NCI-H524 treated with DMSO at 0.1 percent for 48 hours (cell line): ENCODE measurements around the gene TCL1A.

Experiments
- DNase-seq: peaks from one replicate; lab custom pipeline; 2025; lab: John Stamatoyannopoulos, UW

Gene TCL1A

DNA sequence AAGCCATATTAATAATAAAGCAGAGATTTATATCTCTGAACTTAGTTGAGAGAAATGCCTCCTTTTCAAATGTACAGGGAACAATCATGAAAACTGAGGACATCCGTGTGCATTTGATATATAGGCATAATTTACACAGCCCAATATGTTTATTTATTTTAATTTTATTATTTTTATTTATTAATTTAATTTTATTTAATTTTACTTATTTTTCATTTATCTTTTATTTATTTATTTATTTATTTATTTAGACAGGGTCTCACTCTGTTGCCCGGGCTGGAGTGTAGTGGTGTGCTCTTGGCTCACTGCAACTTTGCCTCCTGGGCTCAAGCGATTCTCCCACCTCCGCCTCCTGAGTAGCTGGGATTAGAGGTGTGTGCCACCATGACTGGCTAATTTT lies 8.4 kb downstream of the TCL1A start:
- DNase-seq = no peak

DNA sequence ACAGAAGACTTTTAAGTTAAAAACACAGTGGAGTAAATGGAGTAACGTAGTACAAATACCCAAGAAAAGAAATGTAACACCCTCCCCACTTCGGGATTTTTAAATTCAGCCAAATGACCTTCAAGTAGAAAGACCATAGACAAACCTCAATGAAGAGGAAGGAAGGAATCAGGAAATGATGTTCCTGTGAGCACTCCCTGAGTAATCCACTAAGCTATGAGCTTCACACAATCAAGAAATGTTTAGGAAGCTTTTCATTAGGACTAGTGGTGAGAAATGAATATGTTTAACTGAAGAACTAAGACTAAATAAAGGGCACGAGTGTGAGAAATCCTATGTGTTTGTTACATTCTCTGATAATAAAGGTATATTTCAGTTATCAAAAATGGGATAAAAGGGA lies 10.1 kb downstream of the TCL1A start:
- DNase-seq = no peak

- DNase-seq = no peak
These were observed 10.6 kb downstream of the TCL1A start for GRCh38 chr14:95703341-95703740.

GRCh38 chr14:95701846-95702221 lies 12.1 kb downstream of the TCL1A start:
- DNase-seq = no peak

DNA sequence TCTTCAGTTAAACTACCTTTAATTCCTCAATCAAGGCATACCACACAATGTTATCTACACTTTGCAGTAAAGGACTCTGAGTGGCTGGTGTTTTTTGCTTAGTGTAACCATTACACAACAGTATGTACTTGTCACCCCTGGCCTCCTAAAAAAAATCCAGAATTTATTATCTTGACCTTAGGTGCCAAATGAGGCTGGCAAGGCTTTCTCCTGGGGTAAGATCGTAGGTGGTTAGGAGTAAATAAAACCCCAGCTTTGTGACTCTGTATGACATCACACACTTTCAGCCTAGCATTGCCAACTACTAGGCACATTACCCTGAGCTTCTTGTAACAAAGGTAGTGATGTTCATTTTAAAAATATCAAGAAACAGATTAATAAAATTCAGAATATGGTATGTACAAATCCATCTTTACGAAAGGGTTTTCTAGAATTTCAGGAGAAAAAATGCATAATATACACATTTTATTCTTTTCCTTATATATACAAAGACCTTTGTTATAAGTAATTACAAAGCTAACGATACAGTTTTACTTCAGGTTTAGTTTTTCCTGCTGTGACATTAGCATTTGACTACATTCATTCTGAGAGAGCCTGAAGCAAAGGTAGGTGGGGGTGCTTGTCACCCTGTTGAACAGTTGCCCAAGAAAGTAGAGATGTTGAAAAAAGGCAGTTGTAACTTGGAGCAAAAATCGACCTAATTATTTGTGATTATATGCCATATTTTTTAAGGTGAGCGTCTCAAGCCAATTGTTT lies 13.5 kb downstream of the TCL1A start:
- no peak for DNase-seq

GRCh38 chr14:95699412-95699811 lies 14.5 kb downstream of the TCL1A start:
- DNase-seq = no peak

DNA sequence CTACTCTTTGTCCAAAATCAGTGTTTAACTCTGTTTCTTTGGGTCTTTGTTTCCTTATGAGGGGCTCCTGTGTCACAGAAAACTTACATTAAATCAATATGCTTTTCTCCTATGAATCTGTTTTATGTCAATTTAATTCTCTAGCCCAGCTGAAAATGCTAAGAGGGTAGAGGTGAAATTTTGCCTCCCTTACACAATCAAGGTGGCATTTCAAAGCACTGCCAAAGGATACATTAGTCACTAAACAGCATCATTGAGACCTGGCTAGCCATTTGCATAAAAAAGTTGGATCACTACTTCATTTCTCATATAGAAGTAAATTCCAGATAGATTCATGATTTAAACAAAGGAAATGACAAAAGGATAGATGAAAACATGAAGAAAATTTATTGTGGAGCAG lies 15.6 kb downstream of the TCL1A start:
- no peak for DNase-seq

- DNase-seq = no peak
These were observed 16.2 kb downstream of the TCL1A start for GRCh38 chr14:95697764-95698163.

DNA sequence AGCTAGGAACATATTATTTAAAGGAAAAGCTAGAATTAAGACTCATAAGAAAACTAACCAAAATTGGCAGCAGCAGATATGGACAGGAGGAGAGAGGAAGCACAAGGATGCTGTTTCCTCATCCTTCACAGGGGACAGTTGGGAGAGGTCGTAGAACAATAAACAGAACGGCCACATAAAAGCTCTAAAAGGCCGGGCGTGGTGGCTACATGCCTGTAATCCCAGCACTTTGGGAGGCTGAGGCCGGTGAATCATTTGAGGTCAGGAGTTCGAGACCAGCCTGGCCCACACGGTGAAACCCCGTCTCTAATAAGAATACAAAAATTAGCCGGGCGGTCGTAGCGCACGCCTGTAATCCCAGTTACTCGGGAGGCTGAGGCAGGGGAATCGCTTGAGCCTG lies 17.2 kb downstream of the TCL1A start:
- DNase-seq = no peak

DNA sequence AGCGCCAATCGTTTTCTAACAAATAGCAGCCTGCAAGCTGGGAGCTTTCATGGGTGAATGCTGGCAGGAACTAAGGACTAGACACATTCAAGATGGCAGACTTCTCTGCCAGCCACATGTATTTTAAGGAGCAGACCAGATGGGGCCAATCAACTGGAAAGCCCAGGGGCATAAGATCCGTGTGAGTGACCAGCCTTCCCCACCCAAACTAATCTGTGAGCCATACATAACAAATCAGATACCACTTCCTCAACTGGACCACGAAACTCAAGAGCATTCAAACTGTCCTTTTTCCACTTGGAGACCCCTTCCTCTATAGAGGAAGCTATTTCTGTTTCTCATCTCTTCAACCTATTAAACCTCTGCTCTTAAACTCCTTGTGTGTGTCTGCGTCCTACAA lies 18.0 kb downstream of the TCL1A start:
- DNase-seq = no peak

GRCh38 chr14:95695051-95695450 lies 18.9 kb downstream of the TCL1A start:
- DNase-seq = no peak

GRCh38 chr14:95692109-95692508 lies 21.8 kb downstream of the TCL1A start:
- DNase-seq = no peak

DNA sequence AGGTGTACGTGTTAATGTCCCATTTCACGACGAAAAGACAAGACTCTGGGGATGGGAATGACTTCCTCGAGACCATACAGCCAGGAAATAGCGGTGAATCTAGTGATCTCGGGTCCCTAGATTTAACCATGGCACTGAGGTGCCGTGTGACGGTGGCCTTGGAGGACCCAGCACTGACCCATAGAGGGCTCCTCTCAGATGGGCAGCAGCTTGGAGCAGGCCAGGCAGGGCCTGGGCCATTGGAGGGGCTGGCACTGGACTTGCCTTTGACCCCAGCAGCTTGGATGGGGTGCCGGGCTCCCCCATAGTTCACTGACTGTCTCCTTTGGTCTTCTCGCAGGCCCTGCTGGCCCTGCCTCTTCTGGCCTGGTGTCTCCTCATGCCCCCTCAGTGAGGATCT lies 22.3 kb downstream of the TCL1A start:
- DNase-seq = no peak

GRCh38 chr14:95690815-95691214 lies 23.1 kb downstream of the TCL1A start:
- DNase-seq = peak; percentile 53

- no peak for DNase-seq
These were observed 24.5 kb downstream of the TCL1A start for GRCh38 chr14:95689441-95689840.

- no peak for DNase-seq
These were observed 27.0 kb downstream of the TCL1A start for GRCh38 chr14:95686935-95687334.

DNA sequence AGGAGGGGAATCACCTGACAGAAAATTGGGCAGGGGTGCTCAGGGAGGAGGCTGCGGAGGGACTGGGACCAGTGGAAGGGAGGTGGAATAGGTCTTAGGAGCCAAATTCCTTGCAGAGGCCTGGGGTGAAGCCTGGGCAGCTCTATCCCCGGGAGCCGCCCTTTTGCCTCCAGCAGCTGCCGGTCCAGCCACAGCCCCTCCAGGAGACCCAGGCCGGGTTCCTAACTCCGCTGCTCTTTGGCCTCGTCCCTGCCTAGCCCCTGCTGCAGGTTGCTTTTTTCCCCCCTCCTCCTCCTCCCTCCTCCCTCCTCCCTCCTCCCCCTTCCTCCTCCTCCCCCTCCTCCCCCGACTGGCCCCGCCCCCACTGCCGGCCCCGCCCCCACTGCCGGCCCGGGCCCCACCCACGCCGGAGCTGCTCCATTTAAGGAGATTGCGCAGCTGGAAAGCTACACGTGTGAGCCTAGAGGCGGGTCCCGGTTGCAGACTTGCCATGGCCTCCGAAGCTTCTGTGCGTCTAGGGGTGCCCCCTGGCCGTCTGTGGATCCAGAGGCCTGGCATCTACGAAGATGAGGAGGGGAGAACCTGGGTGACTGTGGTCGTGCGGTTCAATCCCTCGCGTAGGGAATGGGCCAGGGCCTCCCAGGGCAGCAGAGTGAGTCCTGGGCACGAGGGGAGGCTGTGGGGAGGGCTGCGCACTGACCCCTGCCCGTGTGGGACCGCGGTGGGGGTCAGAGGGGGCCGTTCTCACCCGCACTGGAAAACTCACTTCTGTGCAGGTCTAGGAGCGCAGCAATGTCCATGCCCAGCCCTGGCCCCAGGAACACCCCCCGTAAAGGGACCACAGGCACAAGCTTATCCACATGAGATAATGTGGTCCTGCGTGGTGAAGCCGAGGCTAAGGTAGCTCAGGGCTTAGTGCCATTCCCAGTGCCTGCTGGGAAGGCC lies 27.7 kb downstream of the TCL1A start, which contains the start of gene TCL1B:
Gene TCL1B, plus strand, starts transcription at position 449 of the 945 bp plus-strand sequence. Its CDS starts 42 bp downstream, at position 491.
- DNase-seq = no peak

- DNase-seq = no peak
These were observed 30.1 kb downstream of the TCL1A start for GRCh38 chr14:95683793-95684192.

DNA sequence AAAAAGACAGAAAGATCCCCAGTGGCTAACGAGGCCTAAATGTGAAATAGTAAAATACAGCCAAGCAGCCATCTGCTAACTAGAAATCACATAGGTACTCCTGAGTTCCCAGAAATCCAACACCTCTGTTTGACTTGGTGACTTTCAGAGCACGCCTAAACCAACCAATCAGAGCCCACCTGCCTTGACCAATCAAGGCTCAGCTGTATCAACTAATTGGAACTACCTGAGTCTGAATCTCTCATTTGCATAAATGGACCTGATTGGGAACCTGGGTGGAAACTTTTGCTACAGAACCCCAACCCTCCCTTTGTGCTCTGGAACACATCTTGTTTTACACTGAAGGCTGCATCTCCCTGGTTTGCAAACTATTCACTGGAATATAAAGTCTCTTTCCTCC lies 32.8 kb downstream of the TCL1A start:
- no peak for DNase-seq

GRCh38 chr14:95679998-95680735 lies 33.8 kb downstream of the TCL1A start:
- no peak for DNase-seq

- no peak for DNase-seq
These were observed 34.6 kb downstream of the TCL1A start for GRCh38 chr14:95679148-95679815.
